Lower lobe of right lung (tissue), 2 donors: ENCODE measurements around the gene SNX22. TPM values are rescaled to one million over a fixed set of nuclear protein-coding genes. Genes with fewer than 3 reads are reported as not detected.

Source experiments
- ATAC-seq, 2 donors: fragments of 200-7000 bp; cut with Tn5 transposase; one replicate each; pipeline ENCODE4 v1.9.1; 2020 to 2022; ENCODE audit warnings: mild to moderate bottlenecking in 2 of 2, moderate library complexity in 2 of 2
- DNase-seq: peaks from one replicate; pipeline ENCODE4 v3.0.0-alpha.2; 2020
- H3K27ac ChIP-seq: fragments of 200-600 bp; one replicate; pipeline ENCODE4 v1.8.0; 2022
- H3K27me3 ChIP-seq: fragments of 200-600 bp; one replicate; pipeline ENCODE4 v1.8.0; 2022; ENCODE audit warnings: low read depth
- H3K36me3 ChIP-seq: fragments of 200-600 bp; one replicate; pipeline ENCODE4 v1.8.0; 2022; ENCODE audit warnings: mild to moderate bottlenecking
- H3K4me1 ChIP-seq: fragments of 200-600 bp; one replicate; pipeline ENCODE4 v1.8.0; 2022
- H3K4me3 ChIP-seq: fragments of 200-600 bp; one replicate; pipeline ENCODE4 v1.8.0; 2022; ENCODE audit warnings: mild to moderate bottlenecking
- H3K9me3 ChIP-seq: fragments of 200-600 bp; one replicate; pipeline ENCODE4 v1.8.0; 2022
- intact Hi-C: fragments of 100-400 bp; cut with DNase I; formaldehyde crosslinking; loops from one replicate; pipeline ENCODE4 v1.11.0; 2022
- total RNA-seq: library from RNA; stranded (reverse); fragmentation: NEBNext Ultra II Directional; extraction: Animal tissue kit (Norgen Biotek cat#: 25700); gene quantifications from one replicate; pipeline ENCODE4 v1.2.1, GENCODE V29; 2021
- TF ChIP-seq, protein P1 (sequence below): fragments of 200-600 bp; IDR thresholded peaks from one replicate; pipeline ENCODE4 v1.8.0; 2022; ENCODE audit warnings: antibody characterized with exemption, mild to moderate bottlenecking
- donor health status: DM: no; HTN: yes; CAD: no; lungs with severe emphysema.

SNX22 gene
- total RNA-seq, 1 donor from 2014 or later, result 17.4 TPM

- DNase-seq (no peak), ATAC-seq (no peak)
- H3K36me3 ChIP-seq, result peaks cover 99% of the 10 kb centered on the region
- intact Hi-C loops, result no loop called here
- H3K27me3 ChIP-seq, result no peaks in the 10 kb centered on the region
- H3K27ac ChIP-seq, result no peak overlapping the region
- TF ChIP-seq, protein P1, sequence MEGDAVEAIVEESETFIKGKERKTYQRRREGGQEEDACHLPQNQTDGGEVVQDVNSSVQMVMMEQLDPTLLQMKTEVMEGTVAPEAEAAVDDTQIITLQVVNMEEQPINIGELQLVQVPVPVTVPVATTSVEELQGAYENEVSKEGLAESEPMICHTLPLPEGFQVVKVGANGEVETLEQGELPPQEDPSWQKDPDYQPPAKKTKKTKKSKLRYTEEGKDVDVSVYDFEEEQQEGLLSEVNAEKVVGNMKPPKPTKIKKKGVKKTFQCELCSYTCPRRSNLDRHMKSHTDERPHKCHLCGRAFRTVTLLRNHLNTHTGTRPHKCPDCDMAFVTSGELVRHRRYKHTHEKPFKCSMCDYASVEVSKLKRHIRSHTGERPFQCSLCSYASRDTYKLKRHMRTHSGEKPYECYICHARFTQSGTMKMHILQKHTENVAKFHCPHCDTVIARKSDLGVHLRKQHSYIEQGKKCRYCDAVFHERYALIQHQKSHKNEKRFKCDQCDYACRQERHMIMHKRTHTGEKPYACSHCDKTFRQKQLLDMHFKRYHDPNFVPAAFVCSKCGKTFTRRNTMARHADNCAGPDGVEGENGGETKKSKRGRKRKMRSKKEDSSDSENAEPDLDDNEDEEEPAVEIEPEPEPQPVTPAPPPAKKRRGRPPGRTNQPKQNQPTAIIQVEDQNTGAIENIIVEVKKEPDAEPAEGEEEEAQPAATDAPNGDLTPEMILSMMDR, result no peak
- peaks cover 9% of the 10 kb centered on the region for H3K4me1 ChIP-seq
- H3K4me3 ChIP-seq, result no peak overlapping the region
- no peaks in the 10 kb centered on the region for H3K9me3 ChIP-seq
Measured at GRCh38 chr15:64121614-64122013, 29.9 kb upstream of the SNX22 start.

DNA sequence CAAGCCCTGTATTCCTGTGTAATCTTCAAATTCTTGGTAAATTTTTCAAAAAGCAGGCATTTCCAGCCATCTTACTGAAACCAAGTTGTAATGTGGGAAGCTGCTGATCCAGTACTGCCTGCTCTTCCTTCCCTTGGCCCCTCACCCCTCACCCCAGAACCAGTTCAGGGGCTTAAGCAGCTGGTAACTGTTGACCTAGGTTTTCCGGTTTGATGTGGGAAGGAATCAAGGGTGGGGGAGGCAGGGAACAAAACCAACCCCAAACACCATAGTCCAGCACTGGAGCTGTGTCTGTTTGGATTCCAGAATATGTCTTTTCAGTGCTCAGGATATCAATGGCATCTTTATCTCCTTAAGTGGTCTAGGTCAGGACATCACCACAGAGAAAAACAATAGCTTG lies 29.1 kb upstream of the SNX22 start:
- no peak for ATAC-seq
- Histone ChIP-seq H3K4me1 (peaks cover 3% of the 10 kb centered on the region), H3K36me3 (peaks cover 99% of the 10 kb centered on the region), H3K27me3 (no peaks in the 10 kb centered on the region), H3K9me3 (no peaks in the 10 kb centered on the region), H3K4me3 (no peak overlapping the region), H3K27ac (no peak overlapping the region)
- DNase-seq, result no peak
- intact Hi-C loops, result no loop called here
- TF ChIP-seq, protein P1, result no peak

DNA sequence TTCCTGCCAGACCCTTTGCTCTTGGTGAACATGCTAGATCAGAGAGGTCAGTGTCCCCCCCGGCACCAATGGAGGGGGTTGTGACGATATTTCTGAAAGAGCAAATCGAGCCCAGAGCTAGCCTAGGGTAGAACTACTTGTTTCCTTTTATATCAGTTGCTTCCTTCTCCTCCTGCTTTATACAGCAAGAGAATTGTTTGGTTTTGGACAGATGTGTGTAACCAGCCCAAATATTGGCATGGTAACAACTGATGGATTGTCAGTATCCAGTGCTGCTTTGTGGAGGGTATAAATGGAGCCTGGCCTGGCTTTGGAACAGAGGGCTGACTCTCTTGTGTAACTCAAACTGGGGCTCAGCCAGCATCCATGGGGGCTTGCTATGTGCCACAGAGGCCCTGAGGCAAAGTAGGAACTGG lies 28.6 kb upstream of the SNX22 start:
- H3K27ac ChIP-seq, result no peak overlapping the region
- H3K9me3 ChIP-seq, result no peaks in the 10 kb centered on the region
- H3K4me1 ChIP-seq, result no peaks in the 10 kb centered on the region
- H3K27me3 ChIP-seq, result no peaks in the 10 kb centered on the region
- TF ChIP-seq, protein P1, result no peak
- no peak for DNase-seq
- intact Hi-C loops, result no loop called here
- no peak overlapping the region for H3K4me3 ChIP-seq
- peaks cover 99% of the 10 kb centered on the region for H3K36me3 ChIP-seq
- no peak for ATAC-seq

DNA sequence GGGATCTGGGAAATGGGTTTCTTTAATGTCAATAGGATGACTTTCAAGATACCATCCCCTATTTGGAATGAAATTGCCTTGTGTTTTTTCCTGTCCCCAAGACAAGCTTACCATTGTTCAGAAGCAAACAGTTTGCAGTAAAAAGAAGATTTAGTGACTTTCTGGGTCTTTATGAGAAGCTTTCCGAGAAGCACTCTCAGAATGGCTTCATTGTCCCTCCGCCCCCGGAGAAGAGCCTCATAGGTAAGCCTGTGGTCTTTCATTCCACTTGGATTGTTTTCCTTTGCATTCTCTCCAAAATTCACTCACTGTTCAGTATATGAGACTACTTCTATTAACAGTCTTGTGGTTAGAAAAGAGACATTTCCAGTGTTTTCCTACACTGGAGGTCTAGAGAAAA lies 25.6 kb upstream of the SNX22 start:
- Histone ChIP-seq H3K4me1 (no peaks in the 10 kb centered on the region), H3K9me3 (no peaks in the 10 kb centered on the region), H3K4me3 (no peak overlapping the region), H3K27me3 (no peaks in the 10 kb centered on the region), H3K36me3 (peaks cover 99% of the 10 kb centered on the region), H3K27ac (no peak overlapping the region)
- TF ChIP-seq, protein P1, result no peak
- intact Hi-C loops, result no loop called here
- DNase-seq (no peak), ATAC-seq (no peak)

DNA sequence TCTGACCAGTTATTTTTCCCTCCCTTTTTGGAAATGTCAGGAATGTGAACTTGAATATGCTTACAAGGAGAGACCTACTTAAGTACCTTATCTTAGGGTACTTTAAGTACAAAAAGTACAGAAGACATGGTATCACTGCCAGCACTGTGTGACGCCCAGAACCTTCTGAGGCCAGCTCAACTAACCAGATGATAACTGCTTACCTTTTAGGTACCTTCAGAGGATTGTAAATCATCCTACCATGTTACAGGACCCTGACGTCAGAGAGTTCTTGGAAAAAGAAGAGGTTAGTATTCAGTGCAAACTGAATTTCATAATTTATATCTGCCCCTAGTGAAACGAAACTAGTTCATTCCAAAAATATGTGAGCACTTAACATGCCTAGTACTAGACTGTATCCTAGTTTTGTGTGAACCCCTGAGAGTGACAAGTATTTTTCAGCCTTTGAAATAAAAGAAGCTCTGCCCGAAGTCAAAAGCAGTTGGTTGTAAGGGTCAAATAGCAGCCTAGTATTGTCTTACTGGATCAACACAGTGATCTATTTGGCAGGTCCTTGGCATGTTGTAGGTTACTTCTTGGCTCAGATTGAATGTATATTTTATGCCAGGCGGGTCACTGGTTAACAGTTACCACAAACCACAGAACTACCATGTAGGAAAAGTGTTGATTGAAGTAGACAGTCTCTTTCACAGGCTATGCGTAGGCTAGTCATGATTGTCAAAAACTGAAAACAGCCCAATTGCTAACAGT lies 23.8 kb upstream of the SNX22 start:
- peaks cover 7% of the 10 kb centered on the region for H3K4me1 ChIP-seq
- no peaks in the 10 kb centered on the region for H3K9me3 ChIP-seq
- TF ChIP-seq, protein P1, result no peak
- peaks cover 99% of the 10 kb centered on the region for H3K36me3 ChIP-seq
- H3K4me3 ChIP-seq, result no peak overlapping the region
- DNase-seq (peak; percentile 65), ATAC-seq (peak; percentile 93 to 95)
- peak overlapping the region; percentile 12 for H3K27ac ChIP-seq
- H3K27me3 ChIP-seq, result no peaks in the 10 kb centered on the region
- intact Hi-C loops, result no loop called here
